Nephron progenitor cell (in vitro differentiated cells): ENCODE data around the gene TMIGD3.

Source experiments
- DNase-seq: peaks from one replicate; pipeline ENCODE4 v3.0.0; 2021
- H3K27ac Mint-ChIP-seq: 2 replicates; pipeline ENCODE4 v1.8.0; 2021; ENCODE audit warnings: mild to moderate bottlenecking, moderate library complexity, mixed read lengths
- H3K27me3 Mint-ChIP-seq: 2 replicates; pipeline ENCODE4 v1.8.0; 2021; ENCODE audit warnings: mild to moderate bottlenecking, low read depth, mixed read lengths; ENCODE audit not compliant: poor library complexity
- H3K36me3 Mint-ChIP-seq: 2 replicates; pipeline ENCODE4 v1.8.0; 2021; ENCODE audit warnings: low read depth, mixed read lengths
- H3K4me1 Mint-ChIP-seq: 2 replicates; pipeline ENCODE4 v1.8.0; 2021; ENCODE audit warnings: mixed read lengths
- H3K4me3 Mint-ChIP-seq: 2 replicates; pipeline ENCODE4 v1.8.0; 2021; ENCODE audit warnings: mild to moderate bottlenecking, moderate library complexity, mixed read lengths
- H3K9me3 Mint-ChIP-seq: 2 replicates; pipeline ENCODE4 v1.8.0; 2021; ENCODE audit warnings: mild to moderate bottlenecking, moderate library complexity, mixed read lengths
- CTCF ChIP-seq: fragments of 200-600 bp; sonication (generic); IDR thresholded peaks from 2 replicates; pipeline ENCODE4 v1.5.0; 2021; ENCODE audit warnings: antibody characterized with exemption

TMIGD3 gene

GRCh38 chr1:111491070-111491469, 12.4 kb downstream of the TMIGD3 start:
- Mint-ChIP-seq H3K4me3 (no peak overlapping the region), H3K9me3 (peaks cover 15% of the 10 kb centered on the region), H3K4me1 (no peaks in the 10 kb centered on the region), H3K27me3 (peaks cover 8% of the 10 kb centered on the region), H3K27ac (no peak overlapping the region), H3K36me3 (no peaks in the 10 kb centered on the region)
- no peak for DNase-seq
- no peak for TF ChIP-seq CTCF

GRCh38 chr1:111490220-111490619, 13.2 kb downstream of the TMIGD3 start:
- Mint-ChIP-seq H3K27ac (no peak overlapping the region), H3K36me3 (no peaks in the 10 kb centered on the region), H3K4me3 (no peak overlapping the region), H3K27me3 (peaks cover 8% of the 10 kb centered on the region), H3K9me3 (peaks cover 14% of the 10 kb centered on the region), H3K4me1 (no peaks in the 10 kb centered on the region)
- DNase-seq = no peak
- TF ChIP-seq CTCF = no peak

GRCh38 chr1:111489604-111490003, 13.8 kb downstream of the TMIGD3 start:
- Mint-ChIP-seq H3K4me3 (no peak overlapping the region), H3K27ac (no peak overlapping the region)

GRCh38 chr1:111488669-111489068, 14.8 kb downstream of the TMIGD3 start:
- DNase-seq = no peak
- Mint-ChIP-seq H3K27ac (no peak overlapping the region), H3K4me1 (no peaks in the 10 kb centered on the region), H3K4me3 (no peak overlapping the region), H3K27me3 (peaks cover 5% of the 10 kb centered on the region), H3K9me3 (no peaks in the 10 kb centered on the region), H3K36me3 (no peaks in the 10 kb centered on the region)
- TF ChIP-seq CTCF = no peak

More at GRCh38 chr1:111489604-111490003, 13.8 kb downstream of the TMIGD3 start:
- Mint-ChIP-seq H3K36me3 (no peaks in the 10 kb centered on the region), H3K4me1 (no peaks in the 10 kb centered on the region), H3K9me3 (peaks cover 8% of the 10 kb centered on the region), H3K27me3 (peaks cover 8% of the 10 kb centered on the region)
- no peak for TF ChIP-seq CTCF
- DNase-seq = no peak

GRCh38 chr1:111487133-111487532, 16.3 kb downstream of the TMIGD3 start:
- Mint-ChIP-seq H3K36me3 (no peaks in the 10 kb centered on the region), H3K4me1 (peaks cover 6% of the 10 kb centered on the region)

More at GRCh38 chr1:111487133-111487532, 16.3 kb downstream of the TMIGD3 start:
- Mint-ChIP-seq H3K4me3 (no peak overlapping the region), H3K9me3 (no peaks in the 10 kb centered on the region), H3K27me3 (peaks cover 7% of the 10 kb centered on the region), H3K27ac (no peak overlapping the region)
- no peak for DNase-seq
- TF ChIP-seq CTCF = no peak
